Measurements from ENCODE around the gene METTL21A.
"Not testable (repeated sequence)": the region's sequence is repeated elsewhere in the genome, so short reads cannot be mapped to it uniquely, and the experiment has no call there.

The METTL21A gene

DNA sequence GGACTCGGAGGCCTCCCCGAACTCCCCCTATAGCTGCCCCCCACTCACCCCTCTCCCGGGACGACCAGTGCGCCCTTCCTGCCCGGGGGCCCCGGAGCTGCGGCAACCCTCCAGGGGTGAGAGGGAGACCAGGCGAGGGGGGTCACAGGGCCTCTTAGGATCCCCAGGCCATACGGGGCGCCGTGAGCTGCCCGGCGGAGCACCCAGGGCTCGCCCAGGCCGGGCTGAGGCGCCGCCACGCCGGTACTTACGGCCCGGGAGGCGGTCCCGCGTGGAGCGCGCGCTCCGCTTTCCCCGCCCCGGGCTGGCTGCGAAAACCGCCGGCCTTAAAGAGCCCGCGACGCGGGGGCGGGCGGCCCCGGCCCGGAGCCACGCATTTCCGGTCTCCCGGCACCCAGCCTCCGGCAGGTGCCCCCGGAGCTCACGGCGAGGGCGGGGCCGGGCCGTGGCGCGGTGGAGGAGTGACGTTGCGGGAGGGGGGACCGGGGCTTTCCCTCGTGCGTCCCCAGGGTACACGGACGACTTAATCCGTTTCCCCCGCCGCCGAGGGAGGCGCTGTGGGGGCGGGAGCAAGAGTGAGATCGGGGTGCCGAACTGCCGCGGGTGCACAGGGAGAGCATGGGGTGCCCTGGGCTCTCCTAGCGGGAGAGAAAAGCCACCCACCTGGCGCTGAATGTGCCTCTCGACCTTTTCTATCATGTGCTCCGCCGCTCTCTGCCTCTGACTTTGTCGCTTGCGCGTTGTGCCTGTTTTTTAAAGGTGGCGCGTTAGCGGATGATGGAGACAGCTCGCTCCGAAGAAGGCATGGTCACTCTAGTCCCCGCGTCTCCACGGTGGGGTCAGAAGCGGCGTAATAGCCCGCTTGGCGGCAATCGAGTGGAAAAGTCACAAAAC is at the start of gene METTL21A:
TSS of gene METTL21A (minus strand) at position 381 of the 894 bp plus-strand sequence. CDS start 1,019 bp downstream, outside the sequence.
- H3K36me3 ChIP-seq (replicated peaks), result peaks cover 26% of the 10 kb centered on the region
- no peaks in the 10 kb centered on the region for H3K27me3 ChIP-seq (ENCODE audit: low read depth)
- peaks cover 7% of the 10 kb centered on the region; the same call in 1 of the 2 replicates for H3K4me1 ChIP-seq
- peak within 1 kb of the TSS; percentile 93 for H3K4me3 ChIP-seq
- in situ Hi-C loops (cut with MboI; ENCODE audit: low sequenced_read_pairs), result no loop called here
- DNase-seq (ENCODE audit: low spot score in 2 of 2), result peak; percentile 83 to 92
- H3K9me3 ChIP-seq, result no peaks in the 10 kb centered on the region

DNA sequence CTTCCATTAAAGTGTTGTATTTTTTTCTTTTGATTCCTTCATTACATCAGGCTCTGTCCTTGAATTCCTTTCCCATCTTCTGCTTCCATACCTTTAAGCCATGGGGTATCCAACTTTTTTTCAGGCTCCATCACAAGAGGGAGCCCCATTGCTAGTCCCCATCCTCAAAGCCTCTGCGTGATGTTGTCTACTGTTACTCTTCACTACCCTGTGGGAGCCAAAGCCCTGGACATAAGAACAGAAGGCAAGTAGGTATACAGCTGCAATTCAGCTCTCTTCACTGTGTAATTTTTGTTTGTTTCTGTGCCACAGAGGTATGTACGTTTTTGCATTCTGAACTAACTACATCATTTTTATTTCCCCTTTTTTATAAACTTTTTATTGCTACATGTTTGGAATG is 49.6 kb upstream of the METTL21A start:
- no peak overlapping the region for H3K4me3 ChIP-seq
- no peak for DNase-seq (ENCODE audit: low spot score in 2 of 2)
- H3K36me3 ChIP-seq (replicated peaks), result no peaks in the 10 kb centered on the region
- H3K9me3 ChIP-seq, result no peaks in the 10 kb centered on the region
- no peaks in the 10 kb centered on the region for H3K27me3 ChIP-seq (ENCODE audit: low read depth)
- in situ Hi-C loops (cut with MboI; ENCODE audit: low sequenced_read_pairs), result no loop called here
- H3K4me1 ChIP-seq, result peaks cover 16% of the 10 kb centered on the region

DNA sequence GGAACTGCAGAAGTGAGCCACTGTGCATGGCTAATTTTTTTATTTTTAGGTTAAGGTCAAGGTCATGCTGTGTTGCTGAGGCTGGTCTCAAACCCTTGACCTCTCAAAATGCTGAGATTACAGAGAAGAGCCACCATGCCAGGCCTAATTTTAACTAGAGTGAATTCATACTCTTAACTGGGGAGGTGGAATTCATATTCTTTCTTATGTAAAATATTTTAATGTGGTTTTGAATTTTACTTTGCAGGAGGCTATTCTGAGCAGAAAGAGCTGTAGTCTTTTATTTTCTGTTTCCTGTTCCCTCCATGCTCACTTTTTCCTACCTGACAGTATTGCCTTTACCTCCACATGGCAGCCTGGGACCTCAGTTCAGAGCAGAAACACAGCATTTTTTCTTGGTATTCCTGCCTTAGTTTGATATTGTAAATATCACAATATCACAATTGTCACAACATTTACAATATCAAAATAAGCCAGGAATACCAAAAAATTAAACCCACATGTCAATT is 49.1 kb upstream of the METTL21A start:
- in situ Hi-C loops (cut with MboI; ENCODE audit: low sequenced_read_pairs), result no loop called here
- Histone ChIP-seq H3K4me3 (no peak overlapping the region), H3K4me1 (peaks cover 16% of the 10 kb centered on the region), H3K27me3 (ENCODE audit: low read depth) (no peaks in the 10 kb centered on the region), H3K36me3 (replicated peaks) (no peaks in the 10 kb centered on the region), H3K9me3 (no peaks in the 10 kb centered on the region)
- DNase-seq (ENCODE audit: low spot score in 2 of 2), result peak in 1 of 2 experiments; percentile 29

- peaks cover 16% of the 10 kb centered on the region for H3K4me1 ChIP-seq
- H3K4me3 ChIP-seq, result no peak overlapping the region
- H3K36me3 ChIP-seq (replicated peaks), result no peaks in the 10 kb centered on the region
- in situ Hi-C loops (cut with MboI; ENCODE audit: low sequenced_read_pairs), result no loop called here
- no peaks in the 10 kb centered on the region for H3K27me3 ChIP-seq (ENCODE audit: low read depth)
- no peaks in the 10 kb centered on the region for H3K9me3 ChIP-seq
- DNase-seq (ENCODE audit: low spot score in 2 of 2), result peak in 1 of 2 experiments; percentile 24
Observed at GRCh38 chr2:207673431-207673830, 48.2 kb upstream of the METTL21A start.

DNA sequence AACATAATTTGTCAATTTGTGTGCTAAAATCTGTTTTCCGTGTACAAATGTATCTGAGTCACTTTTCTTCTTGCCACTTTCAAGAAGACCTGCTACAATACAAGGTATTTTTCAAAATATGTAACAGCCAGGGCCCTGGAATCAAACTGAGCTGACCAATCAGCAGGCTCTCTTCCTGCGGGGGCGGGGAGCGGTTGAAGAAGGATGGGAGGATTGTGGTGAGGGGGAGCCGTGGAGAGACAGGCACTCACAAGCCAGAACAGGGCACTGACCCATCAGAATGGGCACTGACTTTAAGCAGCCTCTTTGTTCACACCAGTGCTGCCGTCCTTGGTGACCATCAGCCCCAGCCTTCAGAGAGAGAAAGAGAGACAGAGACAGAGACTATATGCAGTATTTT is 45.7 kb upstream of the METTL21A start:
- in situ Hi-C loops (cut with MboI; ENCODE audit: low sequenced_read_pairs), result no loop called here
- no peaks in the 10 kb centered on the region for H3K27me3 ChIP-seq (ENCODE audit: low read depth)

DNA sequence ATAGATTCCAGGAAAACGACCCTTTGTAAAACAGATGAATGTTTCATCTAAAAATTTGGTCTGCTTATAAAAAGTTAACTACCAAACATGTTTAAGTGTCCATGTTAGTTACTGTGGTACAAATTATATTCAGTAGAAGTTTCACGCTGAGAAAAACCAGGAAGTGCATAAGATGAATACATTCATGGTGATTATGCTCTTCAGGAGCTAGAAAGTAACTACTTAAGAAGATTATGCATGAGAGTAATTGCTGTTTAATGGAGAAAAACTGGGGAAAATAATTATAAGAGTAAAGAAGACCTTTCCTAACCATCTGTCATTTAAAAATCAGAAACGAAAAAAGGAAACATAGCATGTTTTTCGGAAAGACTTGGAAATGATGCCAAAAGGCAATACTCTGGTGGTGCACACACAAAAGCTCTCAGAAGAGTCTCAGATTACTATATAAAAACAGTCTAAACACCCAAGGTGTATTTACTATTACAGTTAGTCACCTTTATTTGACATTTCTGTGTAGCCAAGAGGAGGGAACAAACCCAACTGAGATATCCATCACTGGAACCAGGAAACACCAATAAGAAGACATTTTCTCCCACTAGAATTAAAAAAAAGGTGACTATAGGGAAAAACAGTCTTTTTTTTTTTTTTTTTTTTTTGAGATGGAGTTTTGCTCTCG is 38.8 kb upstream of the METTL21A start:
- no peaks in the 10 kb centered on the region for H3K27me3 ChIP-seq (ENCODE audit: low read depth)
- H3K9me3 ChIP-seq, result no peaks in the 10 kb centered on the region
- H3K4me3 ChIP-seq, result no peak overlapping the region
- no peak for DNase-seq (ENCODE audit: low spot score in 2 of 2)
- H3K4me1 ChIP-seq, result peaks cover 6% of the 10 kb centered on the region
- H3K36me3 ChIP-seq (replicated peaks), result no peaks in the 10 kb centered on the region
- in situ Hi-C loops (cut with MboI; ENCODE audit: low sequenced_read_pairs), result no loop called here

More for the DNA sequence above, 45.7 kb upstream of the METTL21A start:
- DNase-seq (ENCODE audit: low spot score in 2 of 2), result peak in 1 of 2 experiments; percentile 23
- Histone ChIP-seq H3K9me3 (no peaks in the 10 kb centered on the region), H3K4me3 (no peak overlapping the region), H3K4me1 (peaks cover 16% of the 10 kb centered on the region), H3K36me3 (replicated peaks) (no peaks in the 10 kb centered on the region)

DNA sequence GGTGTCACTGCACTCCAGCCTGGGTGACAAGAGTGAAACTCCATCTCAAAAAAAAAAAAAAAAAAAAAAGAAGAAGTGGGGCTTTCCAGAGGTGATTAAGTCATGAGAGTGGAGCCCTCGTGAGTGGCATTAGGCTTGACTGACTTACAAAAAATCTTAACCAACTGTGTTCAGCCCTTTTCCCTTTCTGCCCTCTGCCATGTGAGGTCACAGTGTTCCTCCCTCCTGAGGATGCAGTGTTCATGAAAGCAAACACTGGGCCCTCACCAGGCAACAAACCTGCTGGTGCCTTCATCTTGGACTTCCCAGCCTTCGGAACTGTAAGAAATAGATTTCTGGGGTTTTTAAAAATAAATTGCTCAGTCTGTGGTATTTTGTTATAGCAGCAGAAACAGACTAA is 37.0 kb upstream of the METTL21A start:
- H3K36me3 ChIP-seq (replicated peaks), result no peaks in the 10 kb centered on the region
- in situ Hi-C loops (cut with MboI; ENCODE audit: low sequenced_read_pairs), result no loop called here
- no peak for DNase-seq (ENCODE audit: low spot score in 2 of 2)
- H3K4me3 ChIP-seq, result no peak overlapping the region
- H3K9me3 ChIP-seq, result no peaks in the 10 kb centered on the region
- H3K4me1 ChIP-seq, result peaks cover 6% of the 10 kb centered on the region
- H3K27me3 ChIP-seq (ENCODE audit: low read depth), result no peaks in the 10 kb centered on the region

GRCh38 chr2:207660994-207661393 is 35.8 kb upstream of the METTL21A start:
- DNase-seq (ENCODE audit: low spot score in 2 of 2), result no peak
- Histone ChIP-seq H3K9me3 (no peaks in the 10 kb centered on the region), H3K4me3 (no peak overlapping the region), H3K4me1 (peaks cover 6% of the 10 kb centered on the region), H3K27me3 (ENCODE audit: low read depth) (no peaks in the 10 kb centered on the region), H3K36me3 (replicated peaks) (no peaks in the 10 kb centered on the region)
- in situ Hi-C loops (cut with MboI; ENCODE audit: low sequenced_read_pairs), result no loop called here

GRCh38 chr2:207658156-207658555 is 33.0 kb upstream of the METTL21A start:
- no peak overlapping the region for H3K4me3 ChIP-seq
- H3K9me3 ChIP-seq, result no peaks in the 10 kb centered on the region
- H3K27me3 ChIP-seq (ENCODE audit: low read depth), result no peaks in the 10 kb centered on the region
- no peak for DNase-seq (ENCODE audit: low spot score in 2 of 2)
- no peaks in the 10 kb centered on the region for H3K36me3 ChIP-seq (replicated peaks)
- no peaks in the 10 kb centered on the region for H3K4me1 ChIP-seq
- in situ Hi-C loops (cut with MboI; ENCODE audit: low sequenced_read_pairs), result no loop called here

GRCh38 chr2:207655000-207655399 is 29.8 kb upstream of the METTL21A start:
- Histone ChIP-seq H3K9me3 (no peaks in the 10 kb centered on the region), H3K4me1 (no peaks in the 10 kb centered on the region), H3K27me3 (ENCODE audit: low read depth) (no peaks in the 10 kb centered on the region), H3K4me3 (no peak overlapping the region), H3K36me3 (replicated peaks) (no peaks in the 10 kb centered on the region)
- no peak for DNase-seq (ENCODE audit: low spot score in 2 of 2)
- in situ Hi-C loops (cut with MboI; ENCODE audit: low sequenced_read_pairs), result no loop called here

DNA sequence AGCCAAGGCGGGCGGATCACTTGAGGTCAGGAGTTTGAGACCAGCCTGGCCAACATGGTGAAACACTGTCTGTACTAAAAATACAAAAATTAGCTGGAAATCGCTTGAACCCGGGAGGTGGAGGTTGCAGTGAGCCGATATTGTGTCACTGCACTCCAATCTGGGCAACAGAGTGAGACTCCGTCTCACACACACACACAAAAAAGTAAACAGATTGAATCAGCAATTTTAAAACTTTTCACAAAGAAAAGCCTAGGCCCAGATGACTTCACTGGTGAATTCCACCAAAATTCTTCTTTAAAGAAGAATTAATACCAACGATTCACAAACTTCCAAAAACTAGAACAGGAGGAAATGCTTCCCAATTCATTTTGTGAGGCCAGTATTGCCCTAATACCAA is 21.4 kb upstream of the METTL21A start:
- DNase-seq (ENCODE audit: low spot score in 2 of 2); H3K36me3 ChIP-seq (replicated peaks); H3K9me3 ChIP-seq; H3K4me3 ChIP-seq; H3K27me3 ChIP-seq (ENCODE audit: low read depth); H3K4me1 ChIP-seq; in situ Hi-C loops (cut with MboI; ENCODE audit: low sequenced_read_pairs): not testable (repeated sequence)

GRCh38 chr2:207643892-207644291 is 18.7 kb upstream of the METTL21A start:
- Histone ChIP-seq H3K36me3 (replicated peaks) (no peaks in the 10 kb centered on the region), H3K4me1 (no peaks in the 10 kb centered on the region), H3K4me3 (no peak overlapping the region), H3K9me3 (peaks cover 8% of the 10 kb centered on the region), H3K27me3 (ENCODE audit: low read depth) (no peaks in the 10 kb centered on the region)
- no peak for DNase-seq (ENCODE audit: low spot score in 2 of 2)
- in situ Hi-C loops (cut with MboI; ENCODE audit: low sequenced_read_pairs), result no loop called here

DNA sequence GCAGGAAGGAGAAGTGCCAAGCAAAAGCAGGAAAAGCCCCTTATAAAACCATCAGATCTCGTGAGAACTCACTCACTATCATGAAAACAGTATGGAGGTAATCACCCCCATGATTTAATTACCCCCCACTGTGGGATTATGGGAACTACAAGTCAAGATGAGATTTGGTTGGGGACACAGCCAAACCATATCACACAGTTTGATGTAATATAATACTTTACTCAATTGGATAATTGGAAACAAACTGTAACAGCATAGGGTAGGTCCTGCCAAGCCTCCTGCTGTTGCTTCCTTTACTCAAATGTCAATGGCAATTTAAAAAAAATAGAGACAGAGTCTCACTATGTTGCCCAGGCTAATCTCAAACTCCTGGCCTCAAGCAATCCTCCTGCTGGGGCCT is 15.5 kb upstream of the METTL21A start:
- H3K36me3 ChIP-seq (replicated peaks), result no peaks in the 10 kb centered on the region
- H3K27me3 ChIP-seq (ENCODE audit: low read depth), result no peaks in the 10 kb centered on the region
- H3K4me1 ChIP-seq, result no peaks in the 10 kb centered on the region
- H3K4me3 ChIP-seq, result no peak overlapping the region
- no peak for DNase-seq (ENCODE audit: low spot score in 2 of 2)
- in situ Hi-C loops (cut with MboI; ENCODE audit: low sequenced_read_pairs), result no loop called here
- peaks cover 8% of the 10 kb centered on the region for H3K9me3 ChIP-seq

DNA sequence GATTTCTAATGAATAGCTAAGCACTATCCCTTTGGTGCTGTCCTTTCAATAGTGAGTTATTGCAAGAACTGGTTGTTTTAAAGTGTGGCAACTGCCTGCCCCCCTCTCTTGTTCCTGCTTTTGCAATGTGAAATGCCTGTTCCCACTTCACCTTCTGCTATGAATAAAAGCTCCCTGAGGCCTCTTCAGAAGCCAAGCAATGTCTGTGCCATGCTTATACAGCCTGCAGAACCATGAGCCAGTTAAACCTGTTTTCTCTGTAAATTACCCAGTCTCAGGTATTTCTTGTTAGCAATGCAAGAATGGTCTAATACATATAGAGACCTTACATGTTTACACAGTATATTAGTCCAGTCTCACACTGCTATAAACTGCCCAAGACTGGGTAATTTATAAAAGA is 15.0 kb upstream of the METTL21A start:
- no peaks in the 10 kb centered on the region for H3K4me1 ChIP-seq
- H3K27me3 ChIP-seq (ENCODE audit: low read depth), result no peaks in the 10 kb centered on the region
- in situ Hi-C loops (cut with MboI; ENCODE audit: low sequenced_read_pairs), result no loop called here
- H3K4me3 ChIP-seq, result no peak overlapping the region
- no peak for DNase-seq (ENCODE audit: low spot score in 2 of 2)
- H3K36me3 ChIP-seq (replicated peaks), result no peaks in the 10 kb centered on the region
- peaks cover 8% of the 10 kb centered on the region for H3K9me3 ChIP-seq
